A673 (cell line): Measurements from ENCODE around the gene TMEM45B.
"Not testable (repeated sequence)": the region's sequence is repeated elsewhere in the genome, so short reads cannot be mapped to it uniquely, and the experiment has no call there.

Source experiments
- EZH2 ChIP-seq: fragments of 200-600 bp; sonication (generic); IDR thresholded peaks from 2 replicates; pipeline ENCODE4 v1.6.1; 2017; ENCODE audit warnings: borderline replicate concordance, low read depth, mild to moderate bottlenecking, mixed read lengths, antibody characterized with exemption, low read length; ENCODE audit not compliant: poor library complexity, severe bottlenecking
- TF ChIP-seq, protein P1 (sequence below): fragments of 300-800, 200-600 bp; sonication (generic); conservative IDR thresholded peaks from 2 replicates; pipeline ENCODE4 v1.5.1; 2017; ENCODE audit warnings: low read depth, mild to moderate bottlenecking, antibody characterized with exemption, low read length, moderate library complexity, mixed read lengths

DNA sequence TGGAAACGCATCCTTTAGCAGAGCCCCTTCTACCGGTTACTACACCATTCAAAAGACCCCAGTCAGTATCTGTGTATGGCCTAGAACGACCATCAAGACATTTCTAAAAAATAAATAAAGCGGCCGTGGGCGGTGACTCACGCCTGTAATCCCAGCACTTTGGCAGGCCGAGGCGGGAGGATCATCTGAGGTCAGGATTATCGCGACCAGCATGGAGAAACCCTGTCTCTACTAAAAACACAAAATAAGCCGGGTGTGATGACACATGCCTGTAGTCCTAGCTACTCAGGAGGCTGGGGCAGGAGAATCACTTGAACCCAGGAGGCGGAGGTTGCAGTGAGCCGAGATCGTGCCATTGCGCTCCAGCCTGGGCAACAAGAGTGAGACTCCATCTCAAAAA, 53.0 kb downstream of the TMEM45B start:
- TF ChIP-seq, protein P1, sequence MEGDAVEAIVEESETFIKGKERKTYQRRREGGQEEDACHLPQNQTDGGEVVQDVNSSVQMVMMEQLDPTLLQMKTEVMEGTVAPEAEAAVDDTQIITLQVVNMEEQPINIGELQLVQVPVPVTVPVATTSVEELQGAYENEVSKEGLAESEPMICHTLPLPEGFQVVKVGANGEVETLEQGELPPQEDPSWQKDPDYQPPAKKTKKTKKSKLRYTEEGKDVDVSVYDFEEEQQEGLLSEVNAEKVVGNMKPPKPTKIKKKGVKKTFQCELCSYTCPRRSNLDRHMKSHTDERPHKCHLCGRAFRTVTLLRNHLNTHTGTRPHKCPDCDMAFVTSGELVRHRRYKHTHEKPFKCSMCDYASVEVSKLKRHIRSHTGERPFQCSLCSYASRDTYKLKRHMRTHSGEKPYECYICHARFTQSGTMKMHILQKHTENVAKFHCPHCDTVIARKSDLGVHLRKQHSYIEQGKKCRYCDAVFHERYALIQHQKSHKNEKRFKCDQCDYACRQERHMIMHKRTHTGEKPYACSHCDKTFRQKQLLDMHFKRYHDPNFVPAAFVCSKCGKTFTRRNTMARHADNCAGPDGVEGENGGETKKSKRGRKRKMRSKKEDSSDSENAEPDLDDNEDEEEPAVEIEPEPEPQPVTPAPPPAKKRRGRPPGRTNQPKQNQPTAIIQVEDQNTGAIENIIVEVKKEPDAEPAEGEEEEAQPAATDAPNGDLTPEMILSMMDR = not testable (repeated sequence)
- not testable (repeated sequence) for TF ChIP-seq EZH2
